GM18505 (cell line): ENCODE data around the gene ZMAT5.

Source experiments
- ATAC-seq: cut with Tn5 transposase; IDR thresholded peaks from one replicate; pipeline ENCODE4 v1.9.1; 2021; ENCODE audit not compliant: unreplicated experiment
- POLR2A ChIP-seq: IDR thresholded peaks from 4 replicates; pipeline ENCODE4 v1.6.1; 2011; ENCODE audit warnings: borderline replicate concordance; ENCODE audit not compliant: insufficient read depth, insufficient read length; ENCODE audit errors: extremely low read depth

ZMAT5 gene

GRCh38 chr22:29701155-29701999 is 65.4 kb downstream of the ZMAT5 start:
- no peak for TF ChIP-seq POLR2A
- ATAC-seq: no peak

GRCh38 chr22:29700900-29701154 is 66.0 kb downstream of the ZMAT5 start:
- TF ChIP-seq POLR2A: no peak
- no peak for ATAC-seq

- no peak for ATAC-seq
- no peak for TF ChIP-seq POLR2A
Observed at GRCh38 chr22:29700206-29700899, 66.5 kb downstream of the ZMAT5 start.

GRCh38 chr22:29697853-29698598 is 68.8 kb downstream of the ZMAT5 start:
- no peak for TF ChIP-seq POLR2A
- ATAC-seq: no peak

- no peak for ATAC-seq
- no peak for TF ChIP-seq POLR2A
Observed at GRCh38 chr22:29695129-29695926, 71.5 kb downstream of the ZMAT5 start.

GRCh38 chr22:29693671-29694070 is 73.1 kb downstream of the ZMAT5 start:
- ATAC-seq: no peak
- TF ChIP-seq POLR2A: no peak

- TF ChIP-seq POLR2A: no peak
- ATAC-seq: no peak
Observed at GRCh38 chr22:29693161-29693560, 73.6 kb downstream of the ZMAT5 start.

GRCh38 chr22:29692327-29692640 is 74.5 kb downstream of the ZMAT5 start:
- ATAC-seq: no peak
- TF ChIP-seq POLR2A: no peak

GRCh38 chr22:29691636-29692326 is 75.0 kb downstream of the ZMAT5 start:
- no peak for ATAC-seq
- TF ChIP-seq POLR2A: no peak

GRCh38 chr22:29690476-29690875 is 76.3 kb downstream of the ZMAT5 start:
- TF ChIP-seq POLR2A: no peak
- no peak for ATAC-seq

- ATAC-seq: no peak
- TF ChIP-seq POLR2A: no peak
Observed at GRCh38 chr22:29689880-29690213, 77.0 kb downstream of the ZMAT5 start.

GRCh38 chr22:29689206-29689879 is 77.5 kb downstream of the ZMAT5 start:
- ATAC-seq: no peak
- no peak for TF ChIP-seq POLR2A
